Gastroesophageal sphincter (tissue), 4 donors: ENCODE data around the gene ATP9B. TPM values are rescaled to one million over a fixed set of nuclear protein-coding genes. Genes with fewer than 3 reads are reported as not detected.

Experiments
- ATAC-seq: fragments of 150-250 bp; one replicate; pipeline ENCODE4 v1.9.1; 2016; ENCODE audit warnings: mild to moderate bottlenecking, moderate library complexity
- H3K27ac ChIP-seq, 4 donors: fragments of 200-600 bp; sonication (generic) in 3 of 4; 1 replicate in 3 of 4; 2 replicates in 1 of 4; pipeline ENCODE4 v1.5.1; 2016 to 2019
- H3K27me3 ChIP-seq: fragments of 200-600 bp; sonication (generic); one replicate; pipeline ENCODE4 v1.5.1; 2019
- H3K36me3 ChIP-seq, 2 donors: fragments of 200-600 bp; sonication (generic); one replicate each; pipeline ENCODE4 v1.5.1; 2019; ENCODE audit warnings: control low read depth in 1 of 2
- H3K4me1 ChIP-seq, 3 donors: fragments of 200-600 bp; sonication (generic); 1 replicate in 2 of 3; 2 replicates in 1 of 3; pipeline ENCODE4 v1.5.1; 2016 to 2019; ENCODE audit warnings: control low read depth in 2 of 3
- H3K4me3 ChIP-seq, 2 donors: fragments of 200-600 bp; sonication (generic); one replicate each; pipeline ENCODE4 v1.5.1; 2019; ENCODE audit warnings: mild to moderate bottlenecking in 1 of 2, moderate library complexity in 1 of 2
- H3K9me3 ChIP-seq, 3 donors: fragments of 200-600 bp; sonication (generic); one replicate each; pipeline ENCODE4 v1.5.1; 2017 to 2019; ENCODE audit warnings: control low read depth in 2 of 3
- CTCF ChIP-seq, 4 experiments: fragments of 200-600 bp in 2 of 4; fragments of 450-650 bp in 2 of 4; sonication (generic) in 1 of 4; IDR thresholded peaks; one replicate each; pipeline ENCODE4 v1.5.1; 2017 to 2019; ENCODE audit warnings: antibody characterized with exemption in 4 of 4, mild to moderate bottlenecking in 2 of 4, moderate library complexity in 2 of 4
- EP300 ChIP-seq: sonication (generic); formaldehyde crosslinking; IDR thresholded peaks from one replicate; pipeline ENCODE4 v1.6.1; 2017; ENCODE audit warnings: antibody characterized with exemption, mild to moderate bottlenecking
- POLR2A ChIP-seq, 2 donors: fragments of 450-650 bp; IDR thresholded peaks; one replicate each; pipeline ENCODE4 v1.6.1; 2017; ENCODE audit warnings: antibody characterized with exemption in 2 of 2, mild to moderate bottlenecking in 2 of 2, moderate library complexity in 1 of 2
- POLR2AphosphoS5 ChIP-seq: sonication (generic); formaldehyde crosslinking; IDR thresholded peaks from one replicate; pipeline ENCODE4 v1.6.1; 2017; ENCODE audit warnings: antibody characterized with exemption
- WGBS, 2 donors: methylation state at CpG; one replicate each; pipeline ENCODE4 v1.1.5; 2018; ENCODE audit warnings: low coverage in 1 of 2; 5-methylcytosine and 5-hydroxymethylcytosine counted together
- total RNA-seq, 4 donors: library from RNA; depleted of rRNA; stranded (reverse); fragments of >200 nt; gene quantifications; one replicate each; pipeline ENCODE4 v1.1.0, GENCODE V29; 2016

The ATP9B gene
- total RNA-seq, 4 donors from 2014 or later = 16.6 to 48.7 (median 33.7) TPM

- H3K27me3 ChIP-seq = no peaks in the 10 kb centered on the region
- H3K27ac ChIP-seq = no peak overlapping the region
- WGBS, 2 donors = 72% methylated on average over 6 of the region's 11 CpGs; no CpG with 5 or more reads in 1 of the 2 donors
- peaks cover 0 to 43% of the 10 kb centered on the region in 2 donors for H3K36me3 ChIP-seq
- H3K9me3 ChIP-seq = no peaks in the 10 kb centered on the region
- no peak for ATAC-seq
- H3K4me3 ChIP-seq = no peak overlapping the region
- TF ChIP-seq POLR2AphosphoS5 = no peak
- TF ChIP-seq CTCF (IDR thresholded peaks at IDR 0.05) = no peak
- TF ChIP-seq POLR2A (IDR thresholded peaks at IDR 0.05) = no peak
- TF ChIP-seq EP300 = no peak
- peaks cover 0 to 42% (median 14%) of the 10 kb centered on the region in 3 donors for H3K4me1 ChIP-seq
Observed at GRCh38 chr18:79418642-79419041, 349.4 kb downstream of the ATP9B start.

GRCh38 chr18:79420033-79420745 is 351.0 kb downstream of the ATP9B start:
- Histone ChIP-seq H3K4me3 (no peak overlapping the region), H3K27ac (no peak overlapping the region), H3K4me1 (peaks cover 0 to 50% (median 21%) of the 10 kb centered on the region in 3 donors), H3K27me3 (no peaks in the 10 kb centered on the region), H3K36me3 (peaks cover 0 to 28% of the 10 kb centered on the region in 2 donors), H3K9me3 (no peaks in the 10 kb centered on the region)
- no peak for ATAC-seq
- 76 to 83% methylated on average over 35 to 45 of the region's 48 CpGs for WGBS, 2 donors
- no peak for TF ChIP-seq CTCF (IDR thresholded peaks at IDR 0.05)
- no peak for TF ChIP-seq POLR2A (IDR thresholded peaks at IDR 0.05)
- no peak for TF ChIP-seq EP300
- TF ChIP-seq POLR2AphosphoS5 = no peak

GRCh38 chr18:79421275-79421857 is 352.2 kb downstream of the ATP9B start:
- Histone ChIP-seq H3K9me3 (no peaks in the 10 kb centered on the region), H3K4me1 (peaks cover 0 to 55% (median 21%) of the 10 kb centered on the region in 3 donors), H3K4me3 (no peak overlapping the region), H3K27me3 (no peaks in the 10 kb centered on the region), H3K27ac (no peak overlapping the region), H3K36me3 (peaks cover 0 to 29% of the 10 kb centered on the region in 2 donors)
- TF ChIP-seq POLR2A (IDR thresholded peaks at IDR 0.05) = no peak
- WGBS, 2 donors = 90% methylated on average over 4 of the region's 26 CpGs; no CpG with 5 or more reads in 1 of the 2 donors
- peak; percentile 28 for ATAC-seq

GRCh38 chr18:79422022-79422782 is 353.0 kb downstream of the ATP9B start:
- H3K27ac ChIP-seq = peak overlapping the region in 1 of 4 donors; percentile 47
- H3K4me1 ChIP-seq = peaks cover 0 to 59% (median 21%) of the 10 kb centered on the region in 3 donors
- no peaks in the 10 kb centered on the region for H3K27me3 ChIP-seq
- no peaks in the 10 kb centered on the region for H3K9me3 ChIP-seq
- TF ChIP-seq CTCF (IDR thresholded peaks at IDR 0.05) (no peak), EP300 (no peak), POLR2AphosphoS5 (no peak), POLR2A (IDR thresholded peaks at IDR 0.05) (no peak)
- H3K4me3 ChIP-seq = no peak overlapping the region
- 82 to 89% methylated on average over 4 to 7 of the region's 24 CpGs for WGBS, 2 donors
- peaks cover 0 to 29% of the 10 kb centered on the region in 2 donors for H3K36me3 ChIP-seq
- ATAC-seq = peak; percentile 64

GRCh38 chr18:79422783-79423165 is 353.6 kb downstream of the ATP9B start:
- no peak overlapping the region for H3K4me3 ChIP-seq
- TF ChIP-seq POLR2AphosphoS5 (no peak), POLR2A (IDR thresholded peaks at IDR 0.05) (no peak), EP300 (no peak), CTCF (IDR thresholded peaks at IDR 0.05) (no peak)
- peaks cover 0 to 29% of the 10 kb centered on the region in 2 donors for H3K36me3 ChIP-seq
- peaks cover 0 to 60% (median 21%) of the 10 kb centered on the region in 3 donors for H3K4me1 ChIP-seq
- H3K27ac ChIP-seq = peak overlapping the region in 1 of 4 donors; percentile 47
- no peak for ATAC-seq
- H3K27me3 ChIP-seq = no peaks in the 10 kb centered on the region
- H3K9me3 ChIP-seq = no peaks in the 10 kb centered on the region
- no CpG with 5 or more reads among the region's 12 CpGs for WGBS, 2 donors
